Glutamatergic neuron (in vitro differentiated cells): ENCODE results near the gene ROBO1. TPM values are rescaled to one million over a fixed set of nuclear protein-coding genes. Genes with fewer than 3 reads are reported as not detected.

ENCODE experiments used
- DNase-seq: peaks from one replicate; pipeline ENCODE4 v3.0.0; 2022
- H3K27ac Mint-ChIP-seq: one replicate; pipeline ENCODE4 v1.8.0; 2020; ENCODE audit warnings: mild to moderate bottlenecking, mixed read lengths, inconsistent platforms; ENCODE audit not compliant: unreplicated experiment
- H3K27me3 Mint-ChIP-seq: one replicate; pipeline ENCODE4 v1.8.0; 2020; ENCODE audit warnings: mild to moderate bottlenecking, moderate library complexity, mixed read lengths, inconsistent platforms; ENCODE audit not compliant: unreplicated experiment
- H3K36me3 Mint-ChIP-seq: one replicate; pipeline ENCODE4 v1.8.0; 2020; ENCODE audit warnings: mild to moderate bottlenecking, mixed read lengths, inconsistent platforms; ENCODE audit not compliant: unreplicated experiment
- H3K4me1 Mint-ChIP-seq: one replicate; pipeline ENCODE4 v1.8.0; 2020; ENCODE audit warnings: mild to moderate bottlenecking, low read depth, mixed read lengths, inconsistent platforms; ENCODE audit not compliant: unreplicated experiment
- H3K4me3 Mint-ChIP-seq: one replicate; pipeline ENCODE4 v1.8.0; 2020; ENCODE audit warnings: mild to moderate bottlenecking, mixed read lengths, inconsistent platforms; ENCODE audit not compliant: unreplicated experiment
- H3K9me3 Mint-ChIP-seq: one replicate; pipeline ENCODE4 v1.8.0; 2020; ENCODE audit warnings: mild to moderate bottlenecking, moderate library complexity, mixed read lengths, inconsistent platforms; ENCODE audit not compliant: unreplicated experiment
- total RNA-seq: library from RNA; stranded (reverse); fragmentation: NEBNext Ultra II Directional; extraction: Animal tissue kit (Norgen Biotek cat#: 25700); gene quantifications from one replicate; pipeline ENCODE4 v1.2.1, GENCODE V29; 2021; ENCODE audit not compliant: unreplicated experiment
- TF ChIP-seq, protein P1 (sequence below): fragments of 200-600 bp; sonication (generic); IDR thresholded peaks from one replicate; pipeline ENCODE4 v1.5.0; 2021; ENCODE audit not compliant: partially characterized antibody, unreplicated experiment

ROBO1 gene
- total RNA-seq, 1 donor from 2014 or later: 505 TPM

GRCh38 chr3:78988324-78988723 is 779.5 kb downstream of the ROBO1 start:
- Mint-ChIP-seq H3K4me1 (peaks cover 46% of the 10 kb centered on the region), H3K27me3 (peaks cover 6% of the 10 kb centered on the region), H3K9me3 (peaks cover 5% of the 10 kb centered on the region), H3K27ac (peak overlapping the region; percentile 69), H3K36me3 (no peaks in the 10 kb centered on the region), H3K4me3 (peak overlapping the region; percentile 7)
- DNase-seq: no peak
- TF ChIP-seq, protein P1, sequence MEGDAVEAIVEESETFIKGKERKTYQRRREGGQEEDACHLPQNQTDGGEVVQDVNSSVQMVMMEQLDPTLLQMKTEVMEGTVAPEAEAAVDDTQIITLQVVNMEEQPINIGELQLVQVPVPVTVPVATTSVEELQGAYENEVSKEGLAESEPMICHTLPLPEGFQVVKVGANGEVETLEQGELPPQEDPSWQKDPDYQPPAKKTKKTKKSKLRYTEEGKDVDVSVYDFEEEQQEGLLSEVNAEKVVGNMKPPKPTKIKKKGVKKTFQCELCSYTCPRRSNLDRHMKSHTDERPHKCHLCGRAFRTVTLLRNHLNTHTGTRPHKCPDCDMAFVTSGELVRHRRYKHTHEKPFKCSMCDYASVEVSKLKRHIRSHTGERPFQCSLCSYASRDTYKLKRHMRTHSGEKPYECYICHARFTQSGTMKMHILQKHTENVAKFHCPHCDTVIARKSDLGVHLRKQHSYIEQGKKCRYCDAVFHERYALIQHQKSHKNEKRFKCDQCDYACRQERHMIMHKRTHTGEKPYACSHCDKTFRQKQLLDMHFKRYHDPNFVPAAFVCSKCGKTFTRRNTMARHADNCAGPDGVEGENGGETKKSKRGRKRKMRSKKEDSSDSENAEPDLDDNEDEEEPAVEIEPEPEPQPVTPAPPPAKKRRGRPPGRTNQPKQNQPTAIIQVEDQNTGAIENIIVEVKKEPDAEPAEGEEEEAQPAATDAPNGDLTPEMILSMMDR: peak; percentile 13

DNA sequence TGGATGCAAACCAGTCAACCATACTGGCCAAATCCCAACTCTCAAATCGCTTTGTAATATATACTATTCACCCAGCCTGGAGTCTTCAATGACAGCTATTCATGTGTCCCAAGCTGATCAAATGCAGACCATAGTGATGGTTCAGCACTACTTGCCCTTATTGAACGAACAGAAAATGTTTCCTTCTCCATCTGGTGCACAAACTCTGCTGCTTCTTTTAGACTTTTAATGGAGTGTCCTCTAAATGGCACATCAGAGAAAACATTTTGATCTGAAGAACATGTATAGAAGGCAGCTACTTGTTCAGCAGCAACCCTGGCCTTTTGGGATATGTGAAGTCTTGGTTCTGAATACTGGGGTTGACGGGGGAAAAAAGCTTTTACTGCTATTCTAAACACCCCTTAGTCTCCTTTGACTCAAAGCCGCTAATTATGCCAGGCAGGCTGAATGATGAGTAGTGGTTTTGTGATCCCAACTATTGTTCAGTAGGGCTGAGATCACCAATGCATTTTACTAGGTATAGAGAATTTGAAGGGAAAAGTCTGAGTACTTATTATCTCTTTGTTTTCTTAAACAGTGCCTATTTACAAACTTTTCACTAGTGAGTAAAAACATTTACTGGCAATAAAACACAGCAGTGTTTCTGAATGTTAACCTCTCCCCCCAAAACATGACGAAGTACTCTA is 781.2 kb downstream of the ROBO1 start:
- Mint-ChIP-seq H3K4me3 (peak overlapping the region; percentile 71), H3K9me3 (peaks cover 5% of the 10 kb centered on the region), H3K4me1 (peaks cover 49% of the 10 kb centered on the region), H3K27ac (peak overlapping the region; percentile 78), H3K36me3 (no peaks in the 10 kb centered on the region), H3K27me3 (peaks cover 4% of the 10 kb centered on the region)
- no peak for DNase-seq
- TF ChIP-seq, protein P1: no peak

GRCh38 chr3:78985981-78986380 is 781.8 kb downstream of the ROBO1 start:
- TF ChIP-seq, protein P1: no peak
- peak overlapping the region; percentile 80 for H3K27ac Mint-ChIP-seq
- no peak for DNase-seq
- peak overlapping the region; percentile 78 for H3K4me3 Mint-ChIP-seq
- H3K9me3 Mint-ChIP-seq: peaks cover 5% of the 10 kb centered on the region
- H3K4me1 Mint-ChIP-seq: peaks cover 54% of the 10 kb centered on the region
- H3K27me3 Mint-ChIP-seq: peaks cover 4% of the 10 kb centered on the region
- no peaks in the 10 kb centered on the region for H3K36me3 Mint-ChIP-seq

- Mint-ChIP-seq H3K27ac (peak overlapping the region; percentile 99), H3K27me3 (peaks cover 11% of the 10 kb centered on the region), H3K4me3 (peak overlapping the region; percentile 91), H3K9me3 (peaks cover 17% of the 10 kb centered on the region), H3K4me1 (peaks cover 77% of the 10 kb centered on the region), H3K36me3 (no peaks in the 10 kb centered on the region)
- TF ChIP-seq, protein P1: no peak
- DNase-seq: no peak
Observed at GRCh38 chr3:78979028-78979427, 788.8 kb downstream of the ROBO1 start.

DNA sequence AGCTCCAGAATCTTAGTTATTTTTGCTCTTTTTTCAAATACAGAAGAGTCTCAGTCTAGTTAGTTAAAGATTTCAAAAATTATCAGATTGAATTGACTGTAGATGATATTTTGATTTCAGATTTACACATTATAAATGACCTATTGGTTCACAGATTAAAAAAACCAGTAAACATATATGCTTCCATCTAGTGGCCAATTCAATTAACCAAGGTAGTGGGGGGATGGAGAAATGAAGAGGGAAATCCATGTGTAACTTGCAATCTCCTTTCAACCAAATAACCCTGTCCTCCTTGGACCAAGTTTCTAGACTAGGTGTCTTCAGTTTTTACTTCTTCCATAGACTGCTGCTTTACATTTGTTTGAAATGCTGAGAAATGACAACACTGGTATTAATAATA is 789.8 kb downstream of the ROBO1 start:
- peaks cover 74% of the 10 kb centered on the region for H3K4me1 Mint-ChIP-seq
- peak overlapping the region; percentile 99 for H3K27ac Mint-ChIP-seq
- peaks cover 7% of the 10 kb centered on the region for H3K27me3 Mint-ChIP-seq
- H3K4me3 Mint-ChIP-seq: peak overlapping the region; percentile 91
- H3K36me3 Mint-ChIP-seq: no peaks in the 10 kb centered on the region
- TF ChIP-seq, protein P1: peak; percentile 40
- peaks cover 17% of the 10 kb centered on the region for H3K9me3 Mint-ChIP-seq
- no peak for DNase-seq
